GM23338 (cell line): Measurements from ENCODE around the gene TPRG1. TPM values are rescaled to one million over a fixed set of nuclear protein-coding genes. Genes with fewer than 3 reads are reported as not detected.

ENCODE experiments used
- ATAC-seq: fragments of 200-7000 bp; cut with Tn5 transposase; 3 replicates; pipeline ENCODE4 v1.9.1; 2020
- DNase-seq: peaks from one replicate; pipeline ENCODE4 v3.0.0-alpha.2; 2015; ENCODE audit warnings: low spot score
- H2AFZ ChIP-seq: fragments of 200-600 bp; sonication (generic); 2 replicates; pipeline ENCODE4 v1.8.0; 2016; ENCODE audit warnings: antibody characterized with exemption, mild to moderate bottlenecking, moderate library complexity
- H3F3A ChIP-seq: fragments of 200-600 bp; sonication (generic); replicated peaks from 2 replicates; pipeline ENCODE4 v1.8.0; 2017; ENCODE audit warnings: antibody characterized with exemption, mixed run types, low read depth
- H3K27ac ChIP-seq: fragments of 200-600 bp; sonication (generic); 2 replicates; pipeline ENCODE4 v1.6.1; 2016; ENCODE audit warnings: low read depth
- H3K27me3 ChIP-seq: fragments of 200-600 bp; sonication (generic); 2 replicates; pipeline ENCODE4 v1.8.0; 2016; ENCODE audit warnings: mild to moderate bottlenecking, mixed run types, moderate library complexity; ENCODE audit not compliant: insufficient read depth
- H3K36me3 ChIP-seq: fragments of 200-600 bp; sonication (generic); 2 replicates; pipeline ENCODE4 v1.8.0; 2016; ENCODE audit warnings: mild to moderate bottlenecking; ENCODE audit not compliant: insufficient read depth
- H3K4me1 ChIP-seq: fragments of 200-600 bp; sonication (generic); 2 replicates; pipeline ENCODE4 v1.8.0; 2016; ENCODE audit warnings: mild to moderate bottlenecking, moderate library complexity; ENCODE audit not compliant: insufficient read depth
- H3K4me2 ChIP-seq: fragments of 200-600 bp; sonication (generic); 2 replicates; pipeline ENCODE4 v1.7.1; 2017; ENCODE audit warnings: mixed run types
- H3K4me3 ChIP-seq: fragments of 200-600 bp; sonication (generic); 2 replicates; pipeline ENCODE4 v1.6.1; 2016; ENCODE audit warnings: mixed run types
- H3K79me2 ChIP-seq: fragments of 200-600 bp; sonication (generic); replicated peaks from 2 replicates; pipeline ENCODE4 v1.8.0; 2017; ENCODE audit warnings: mild to moderate bottlenecking; ENCODE audit not compliant: insufficient read depth
- H3K9me2 ChIP-seq: fragments of 200-600 bp; sonication (generic); 2 replicates; pipeline ENCODE4 v1.8.0; 2017; ENCODE audit not compliant: insufficient read depth
- H4K20me1 ChIP-seq: fragments of 200-600 bp; sonication (generic); replicated peaks from 2 replicates; pipeline ENCODE4 v1.8.0; 2017; ENCODE audit warnings: mild to moderate bottlenecking; ENCODE audit not compliant: insufficient read depth
- H3K27ac Mint-ChIP-seq: 2 replicates; pipeline ENCODE4 v1.8.0; 2020; ENCODE audit warnings: inconsistent platforms, mild to moderate bottlenecking, moderate library complexity, mixed read lengths
- H3K27me3 Mint-ChIP-seq: 3 replicates; pipeline ENCODE4 v1.8.0; 2022; ENCODE audit warnings: low read depth, mild to moderate bottlenecking, moderate library complexity, mixed read lengths, inconsistent platforms; ENCODE audit not compliant: insufficient read depth, poor library complexity
- H3K36me3 Mint-ChIP-seq: 3 replicates; pipeline ENCODE4 v1.8.0; 2021; ENCODE audit warnings: low read depth, mild to moderate bottlenecking, inconsistent platforms, moderate library complexity, mixed read lengths
- H3K4me1 Mint-ChIP-seq: 3 replicates; pipeline ENCODE4 v1.8.0; 2020; ENCODE audit warnings: mild to moderate bottlenecking, inconsistent platforms, mixed read lengths
- H3K4me3 Mint-ChIP-seq: 3 replicates; pipeline ENCODE4 v1.8.0; 2021; ENCODE audit warnings: moderate library complexity, mild to moderate bottlenecking, inconsistent platforms, mixed read lengths
- H3K9me3 Mint-ChIP-seq: 3 replicates; pipeline ENCODE4 v1.8.0; 2020; ENCODE audit warnings: moderate library complexity, mild to moderate bottlenecking, inconsistent platforms, mixed read lengths
- EZH2 ChIP-seq: fragments of 200-600 bp; sonication (generic); IDR thresholded peaks from one replicate; pipeline ENCODE4 v1.8.0; 2017; ENCODE audit warnings: antibody characterized with exemption, mild to moderate bottlenecking, low read depth; ENCODE audit not compliant: unreplicated experiment
- NANOG ChIP-seq: IDR thresholded peaks from 2 replicates; pipeline ENCODE4 v1.6.1; 2016; ENCODE audit warnings: antibody characterized with exemption, borderline replicate concordance
- REST ChIP-seq: IDR thresholded peaks from one replicate; pipeline ENCODE4 v1.6.1; 2018; ENCODE audit warnings: antibody characterized with exemption; ENCODE audit not compliant: unreplicated experiment
- ZNF462 ChIP-seq: fragments of 250-450 bp; sonication (Bioruptor Pico); IDR thresholded peaks from 2 replicates; pipeline ENCODE4 v1.5.0; 2020; ENCODE audit warnings: mild to moderate bottlenecking, moderate library complexity
- polyA plus RNA-seq: library from polyadenylated mRNA; unstranded; fragments of >200 nt; fragmentation: Nextera tagmentation; extraction: Ambion mirVana; gene quantifications from 2 replicates; pipeline ENCODE4 v1.2.1, GENCODE V29; 2016
- total RNA-seq: library from RNA; depleted of rRNA; stranded (reverse); fragments of >200 nt; shearing (Covaris generic); gene quantifications from 2 replicates; pipeline ENCODE4 v1.2.3, GENCODE V29; 2014
- TF ChIP-seq, protein P1 (sequence below), 2 experiments: fragments of 200-600 bp in 1 of 2; sonication (generic) in 1 of 2; conservative IDR thresholded peaks; 2 replicates each; pipeline versions ENCODE4 v1.5.1 to v1.6.1; 2016 to 2017; ENCODE audit warnings: antibody characterized with exemption in 2 of 2, low read depth in 2 of 2, mild to moderate bottlenecking in 2 of 2, moderate library complexity in 1 of 2

TPRG1 gene
- total and polyA plus RNA-seq, 2 experiments from 2014 or later, result 0.74 to 1.7 TPM

- TF ChIP-seq ZNF462, result no peak
Measured at GRCh38 chr3:189344996-189345395, 173.2 kb downstream of the TPRG1 start (continued).

DNA sequence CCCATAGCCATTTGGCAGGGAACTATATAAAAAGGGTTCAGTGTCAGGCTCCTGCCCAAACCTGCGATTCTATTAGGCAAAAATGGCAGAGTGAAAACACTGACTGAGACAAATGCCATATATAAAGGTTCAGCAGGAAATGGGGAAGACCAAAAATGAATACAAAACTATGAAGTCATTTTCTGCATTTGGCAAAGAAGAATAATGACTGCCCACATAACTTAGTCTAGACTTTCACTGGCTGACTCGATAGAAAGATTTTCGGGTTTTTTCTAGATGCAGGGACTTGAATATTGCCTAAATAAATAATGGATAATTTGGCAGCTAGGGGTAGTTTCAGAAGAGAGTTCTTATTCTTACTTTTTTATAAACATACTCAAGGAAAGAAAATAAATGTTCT is 178.0 kb downstream of the TPRG1 start:
- Histone ChIP-seq H2AFZ (no peak overlapping the region), H3K4me2 (no peak overlapping the region)
- no peak for DNase-seq
- TF ChIP-seq NANOG, result no peak
- TF ChIP-seq REST, result no peak
- TF ChIP-seq EZH2, result no peak
- TF ChIP-seq, protein P1, sequence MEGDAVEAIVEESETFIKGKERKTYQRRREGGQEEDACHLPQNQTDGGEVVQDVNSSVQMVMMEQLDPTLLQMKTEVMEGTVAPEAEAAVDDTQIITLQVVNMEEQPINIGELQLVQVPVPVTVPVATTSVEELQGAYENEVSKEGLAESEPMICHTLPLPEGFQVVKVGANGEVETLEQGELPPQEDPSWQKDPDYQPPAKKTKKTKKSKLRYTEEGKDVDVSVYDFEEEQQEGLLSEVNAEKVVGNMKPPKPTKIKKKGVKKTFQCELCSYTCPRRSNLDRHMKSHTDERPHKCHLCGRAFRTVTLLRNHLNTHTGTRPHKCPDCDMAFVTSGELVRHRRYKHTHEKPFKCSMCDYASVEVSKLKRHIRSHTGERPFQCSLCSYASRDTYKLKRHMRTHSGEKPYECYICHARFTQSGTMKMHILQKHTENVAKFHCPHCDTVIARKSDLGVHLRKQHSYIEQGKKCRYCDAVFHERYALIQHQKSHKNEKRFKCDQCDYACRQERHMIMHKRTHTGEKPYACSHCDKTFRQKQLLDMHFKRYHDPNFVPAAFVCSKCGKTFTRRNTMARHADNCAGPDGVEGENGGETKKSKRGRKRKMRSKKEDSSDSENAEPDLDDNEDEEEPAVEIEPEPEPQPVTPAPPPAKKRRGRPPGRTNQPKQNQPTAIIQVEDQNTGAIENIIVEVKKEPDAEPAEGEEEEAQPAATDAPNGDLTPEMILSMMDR (conservative IDR thresholded peaks at IDR 0.05; ENCODE audit: low read depth in 2 of 2), result no peak

More for the DNA sequence above, 178.0 kb downstream of the TPRG1 start:
- no peaks in the 10 kb centered on the region for H3F3A ChIP-seq
- no peak overlapping the region for H3K4me3 Mint-ChIP-seq
- no peaks in the 10 kb centered on the region for H3K79me2 ChIP-seq
- H3K27me3 ChIP-seq, result no peaks in the 10 kb centered on the region
- no peaks in the 10 kb centered on the region for H3K9me3 Mint-ChIP-seq
- H3K27ac ChIP-seq, result no peak overlapping the region
- H3K36me3 Mint-ChIP-seq, result no peaks in the 10 kb centered on the region
- peaks cover 2% of the 10 kb centered on the region; the same call in 2 of the 3 replicates for H3K4me1 Mint-ChIP-seq
- ATAC-seq, result no peak
- H3K4me1 ChIP-seq, result no peaks in the 10 kb centered on the region
- H3K9me2 ChIP-seq, result no peaks in the 10 kb centered on the region
- no peaks in the 10 kb centered on the region for H3K27me3 Mint-ChIP-seq
- H4K20me1 ChIP-seq, result no peaks in the 10 kb centered on the region
- H3K4me3 ChIP-seq, result no peak overlapping the region
- no peaks in the 10 kb centered on the region for H3K36me3 ChIP-seq
- H3K27ac Mint-ChIP-seq, result no peak overlapping the region
